WTC11 (cell line): ENCODE measurements around the gene MARVELD3. TPM values are rescaled to one million over a fixed set of nuclear protein-coding genes. Genes with fewer than 3 reads are reported as not detected.
"Not testable (repeated sequence)": the region's sequence is repeated elsewhere in the genome, so short reads cannot be mapped to it uniquely, and the experiment has no call there.

Experiments
- ATAC-seq: fragments of 200-7000 bp; cut with Tn5 transposase; 2 replicates; pipeline ENCODE4 v1.10.0; 2021; ENCODE audit warnings: mild to moderate bottlenecking, moderate library complexity
- CTCF ChIA-PET: fragments of 300-600 bp; sonication (Branson Sonifier 250); formaldehyde crosslinking; loops from one replicate; lab custom pipeline; 2021; ENCODE audit warnings: antibody characterized with exemption; lab: Charles Lee
- POLR2A ChIA-PET: fragments of 350-600 bp; sonication (Branson Sonifier 250); formaldehyde crosslinking; loops from one replicate; lab custom pipeline; 2021; ENCODE audit warnings: antibody characterized with exemption; lab: Charles Lee
- DNase-seq: peaks from one replicate; pipeline ENCODE4 v3.0.0; 2021; ENCODE audit warnings: low spot score
- H3K27ac Mint-ChIP-seq: 2 replicates; pipeline ENCODE4 v1.8.0; 2021; ENCODE audit warnings: mixed read lengths
- H3K27me3 Mint-ChIP-seq: 2 replicates; pipeline ENCODE4 v1.8.0; 2021; ENCODE audit warnings: low read depth, mild to moderate bottlenecking, moderate library complexity, mixed read lengths
- H3K36me3 Mint-ChIP-seq: 2 replicates; pipeline ENCODE4 v1.8.0; 2021; ENCODE audit warnings: mixed read lengths
- H3K4me1 Mint-ChIP-seq: 2 replicates; pipeline ENCODE4 v1.8.0; 2022; ENCODE audit warnings: mixed read lengths
- H3K4me3 Mint-ChIP-seq: 2 replicates; pipeline ENCODE4 v1.8.0; 2021; ENCODE audit warnings: mild to moderate bottlenecking, moderate library complexity, mixed read lengths
- H3K9me3 Mint-ChIP-seq: 2 replicates; pipeline ENCODE4 v1.8.0; 2021; ENCODE audit warnings: mixed read lengths
- CREM ChIP-seq: sonication (generic); formaldehyde crosslinking; IDR thresholded peaks from 2 replicates; pipeline ENCODE4 v1.8.1; 2022; ENCODE audit warnings: mild to moderate bottlenecking, missing genetic modification reagents, moderate library complexity
- NFYB ChIP-seq: sonication (generic); formaldehyde crosslinking; conservative IDR thresholded peaks from 2 replicates; pipeline ENCODE4 v1.8.0; 2022; ENCODE audit warnings: low read depth, missing genetic modification reagents
- ZNF416 ChIP-seq: fragments of 250-450 bp; sonication (Bioruptor Pico); IDR thresholded peaks from 2 replicates; pipeline ENCODE4 v1.9.0; 2021; ENCODE audit warnings: mild to moderate bottlenecking, inconsistent platforms
- ZNF671 ChIP-seq: fragments of 250-450 bp; sonication (Bioruptor Pico); IDR thresholded peaks from 2 replicates; pipeline ENCODE4 v1.8.0; 2021; ENCODE audit warnings: mild to moderate bottlenecking
- total RNA-seq: library from RNA; stranded (reverse); gene quantifications from 3 replicates; pipeline ENCODE4 v1.2.3, GENCODE V29; 2021
- TF ChIP-seq, protein P1 (sequence below): sonication (generic); formaldehyde crosslinking; conservative IDR thresholded peaks from 2 replicates; pipeline ENCODE4 v1.8.1; 2023; ENCODE audit warnings: mild to moderate bottlenecking, low read depth, missing genetic modification reagents, moderate library complexity
- TF ChIP-seq, protein P2 (sequence below): sonication (generic); formaldehyde crosslinking; IDR thresholded peaks from 2 replicates; pipeline ENCODE4 v1.8.1; 2023; ENCODE audit warnings: mild to moderate bottlenecking, missing genetic modification reagents, borderline replicate concordance
- TF ChIP-seq, protein P3 (sequence below): sonication (generic); formaldehyde crosslinking; conservative IDR thresholded peaks from 2 replicates; pipeline ENCODE4 v1.8.1; 2022; ENCODE audit warnings: mild to moderate bottlenecking, missing genetic modification reagents
- TF ChIP-seq, protein P4 (sequence below): sonication (generic); formaldehyde crosslinking; IDR thresholded peaks from 2 replicates; pipeline ENCODE4 v1.8.0; 2022; ENCODE audit warnings: mild to moderate bottlenecking, missing genetic modification reagents

Gene MARVELD3
- total RNA-seq, 1 experiment from 2014 or later: 30.0 TPM

DNA sequence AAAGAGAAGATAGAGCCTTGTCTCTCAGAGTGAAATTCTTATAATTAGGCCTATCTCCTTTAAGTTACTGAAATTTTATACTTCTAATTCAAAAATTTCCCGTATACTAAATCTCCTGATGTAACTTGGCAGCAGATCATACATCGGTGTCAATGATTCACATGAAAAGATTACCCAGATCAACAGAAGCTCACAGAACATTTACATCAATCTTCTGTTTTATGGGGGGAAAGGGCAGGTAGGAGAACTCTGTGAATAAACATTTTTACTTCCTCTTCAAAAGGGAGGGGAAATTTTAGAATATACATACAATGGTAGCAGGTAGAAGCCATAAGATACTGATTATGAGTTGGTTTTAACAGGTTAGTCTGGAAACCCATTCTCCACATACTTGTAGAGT is 55.4 kb downstream of the MARVELD3 start (continued):
- TF ChIP-seq, protein P1, sequence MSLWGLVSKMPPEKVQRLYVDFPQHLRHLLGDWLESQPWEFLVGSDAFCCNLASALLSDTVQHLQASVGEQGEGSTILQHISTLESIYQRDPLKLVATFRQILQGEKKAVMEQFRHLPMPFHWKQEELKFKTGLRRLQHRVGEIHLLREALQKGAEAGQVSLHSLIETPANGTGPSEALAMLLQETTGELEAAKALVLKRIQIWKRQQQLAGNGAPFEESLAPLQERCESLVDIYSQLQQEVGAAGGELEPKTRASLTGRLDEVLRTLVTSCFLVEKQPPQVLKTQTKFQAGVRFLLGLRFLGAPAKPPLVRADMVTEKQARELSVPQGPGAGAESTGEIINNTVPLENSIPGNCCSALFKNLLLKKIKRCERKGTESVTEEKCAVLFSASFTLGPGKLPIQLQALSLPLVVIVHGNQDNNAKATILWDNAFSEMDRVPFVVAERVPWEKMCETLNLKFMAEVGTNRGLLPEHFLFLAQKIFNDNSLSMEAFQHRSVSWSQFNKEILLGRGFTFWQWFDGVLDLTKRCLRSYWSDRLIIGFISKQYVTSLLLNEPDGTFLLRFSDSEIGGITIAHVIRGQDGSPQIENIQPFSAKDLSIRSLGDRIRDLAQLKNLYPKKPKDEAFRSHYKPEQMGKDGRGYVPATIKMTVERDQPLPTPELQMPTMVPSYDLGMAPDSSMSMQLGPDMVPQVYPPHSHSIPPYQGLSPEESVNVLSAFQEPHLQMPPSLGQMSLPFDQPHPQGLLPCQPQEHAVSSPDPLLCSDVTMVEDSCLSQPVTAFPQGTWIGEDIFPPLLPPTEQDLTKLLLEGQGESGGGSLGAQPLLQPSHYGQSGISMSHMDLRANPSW: no peak
- TF ChIP-seq, protein P2, sequence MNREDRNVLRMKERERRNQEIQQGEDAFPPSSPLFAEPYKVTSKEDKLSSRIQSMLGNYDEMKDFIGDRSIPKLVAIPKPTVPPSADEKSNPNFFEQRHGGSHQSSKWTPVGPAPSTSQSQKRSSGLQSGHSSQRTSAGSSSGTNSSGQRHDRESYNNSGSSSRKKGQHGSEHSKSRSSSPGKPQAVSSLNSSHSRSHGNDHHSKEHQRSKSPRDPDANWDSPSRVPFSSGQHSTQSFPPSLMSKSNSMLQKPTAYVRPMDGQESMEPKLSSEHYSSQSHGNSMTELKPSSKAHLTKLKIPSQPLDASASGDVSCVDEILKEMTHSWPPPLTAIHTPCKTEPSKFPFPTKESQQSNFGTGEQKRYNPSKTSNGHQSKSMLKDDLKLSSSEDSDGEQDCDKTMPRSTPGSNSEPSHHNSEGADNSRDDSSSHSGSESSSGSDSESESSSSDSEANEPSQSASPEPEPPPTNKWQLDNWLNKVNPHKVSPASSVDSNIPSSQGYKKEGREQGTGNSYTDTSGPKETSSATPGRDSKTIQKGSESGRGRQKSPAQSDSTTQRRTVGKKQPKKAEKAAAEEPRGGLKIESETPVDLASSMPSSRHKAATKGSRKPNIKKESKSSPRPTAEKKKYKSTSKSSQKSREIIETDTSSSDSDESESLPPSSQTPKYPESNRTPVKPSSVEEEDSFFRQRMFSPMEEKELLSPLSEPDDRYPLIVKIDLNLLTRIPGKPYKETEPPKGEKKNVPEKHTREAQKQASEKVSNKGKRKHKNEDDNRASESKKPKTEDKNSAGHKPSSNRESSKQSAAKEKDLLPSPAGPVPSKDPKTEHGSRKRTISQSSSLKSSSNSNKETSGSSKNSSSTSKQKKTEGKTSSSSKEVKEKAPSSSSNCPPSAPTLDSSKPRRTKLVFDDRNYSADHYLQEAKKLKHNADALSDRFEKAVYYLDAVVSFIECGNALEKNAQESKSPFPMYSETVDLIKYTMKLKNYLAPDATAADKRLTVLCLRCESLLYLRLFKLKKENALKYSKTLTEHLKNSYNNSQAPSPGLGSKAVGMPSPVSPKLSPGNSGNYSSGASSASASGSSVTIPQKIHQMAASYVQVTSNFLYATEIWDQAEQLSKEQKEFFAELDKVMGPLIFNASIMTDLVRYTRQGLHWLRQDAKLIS (CRISPR knock-in tag): no peak
- TF ChIP-seq NFYB (CRISPR knock-in tag): no peak
- TF ChIP-seq, protein P3, sequence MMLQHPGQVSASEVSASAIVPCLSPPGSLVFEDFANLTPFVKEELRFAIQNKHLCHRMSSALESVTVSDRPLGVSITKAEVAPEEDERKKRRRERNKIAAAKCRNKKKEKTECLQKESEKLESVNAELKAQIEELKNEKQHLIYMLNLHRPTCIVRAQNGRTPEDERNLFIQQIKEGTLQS (CRISPR knock-in tag): no peak
- TF ChIP-seq ZNF671 (CRISPR knock-in tag): no peak
- no peak for TF ChIP-seq CREM
- TF ChIP-seq, protein P4, sequence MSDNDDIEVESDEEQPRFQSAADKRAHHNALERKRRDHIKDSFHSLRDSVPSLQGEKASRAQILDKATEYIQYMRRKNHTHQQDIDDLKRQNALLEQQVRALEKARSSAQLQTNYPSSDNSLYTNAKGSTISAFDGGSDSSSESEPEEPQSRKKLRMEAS (CRISPR knock-in tag): no peak
- no peak for TF ChIP-seq ZNF416 (CRISPR knock-in tag)

DNA sequence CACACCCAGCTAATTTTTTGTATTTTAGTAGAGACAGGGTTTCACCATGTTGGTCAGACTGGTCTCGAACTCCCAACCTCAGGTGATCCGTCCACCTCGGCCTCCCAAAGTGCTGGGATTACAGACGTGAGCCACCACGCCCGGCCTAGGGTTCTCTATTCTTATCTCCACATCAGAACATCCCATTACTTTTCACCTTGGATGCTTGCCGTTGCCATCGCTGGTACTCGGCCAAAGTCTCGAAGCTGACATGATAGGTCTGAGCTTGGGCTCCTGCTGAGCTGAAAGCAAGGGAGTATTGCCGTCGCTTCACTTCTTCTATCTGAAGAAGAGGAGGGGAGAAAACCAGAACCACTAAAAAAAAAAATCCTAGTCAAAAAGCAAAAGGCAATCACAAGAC is 58.3 kb downstream of the MARVELD3 start:
- H3K27me3 Mint-ChIP-seq, H3K9me3 Mint-ChIP-seq, DNase-seq, H3K4me1 Mint-ChIP-seq, H3K4me3 Mint-ChIP-seq, ATAC-seq: not testable (repeated sequence)
- CTCF ChIA-PET: interaction anchor here (0.7 to 1.2 kb wide), 2 partner anchors 277 to 1269 kb away, joined by 3 to 4 read pairs; no protein-coding TSS in a partner anchor
- POLR2A ChIA-PET: interaction anchor here (0.6 kb wide), 1 partner anchor 52 kb away, joined by 3 read pairs; no protein-coding TSS in a partner anchor
- Mint-ChIP-seq H3K36me3 (peaks cover 59% of the 10 kb centered on the region), H3K27ac (0 out of 2 replicates have a peak overlapping the region, but pooled peaks have one; percentile 41)

Other genes starting within 250 kb of the MARVELD3 start
- 0.23 to 0.62 TPM (median 0.55 TPM) in 3 replicates for gene TLE7, start 184.1 kb upstream of the MARVELD3 start, total RNA-seq
- gene ZNF23, start 163.9 kb upstream of the MARVELD3 start, total RNA-seq: 9.6 to 11.6 TPM (median 10.5 TPM) in 3 replicates
- 3.3 to 4.3 TPM (median 3.5 TPM) in 3 replicates for gene ZNF19, start 136.9 kb upstream of the MARVELD3 start, total RNA-seq
- 9.9 to 12.8 TPM (median 12.0 TPM) in 3 replicates for gene CHST4, start 99.8 kb upstream of the MARVELD3 start, total RNA-seq
- 0.66 to 0.89 TPM (median 0.68 TPM) in 3 replicates for gene TAT, start 49.1 kb upstream of the MARVELD3 start, total RNA-seq
- 19.1 to 29.3 TPM (median 19.2 TPM) in 3 replicates for gene PHLPP2, start 98.5 kb downstream of the MARVELD3 start, total RNA-seq
- 67.9 to 74.5 TPM (median 72.4 TPM) in 3 replicates for gene AP1G1, start 182.7 kb downstream of the MARVELD3 start, total RNA-seq
- gene ATXN1L, start 219.8 kb downstream of the MARVELD3 start, total RNA-seq: 21.5 to 23.2 TPM (median 23.0 TPM) in 3 replicates